Tibial nerve (tissue), 4 donors: Measurements from ENCODE around the gene AGMO. TPM values are rescaled to one million over a fixed set of nuclear protein-coding genes. Genes with fewer than 3 reads are reported as not detected.
A peak's percentile ranks its signal among the peaks of the same experiment; 100 is the strongest.
"Not testable (repeated sequence)": the region's sequence is repeated elsewhere in the genome, so short reads cannot be mapped to it uniquely, and the experiment has no call there.

ENCODE experiments used
- DNase-seq, 2 donors: peaks; one replicate each; pipeline ENCODE4 v3.0.0-alpha.2; 2019; ENCODE audit warnings: low spot score in 2 of 2
- H3K27ac ChIP-seq, 4 donors: fragments of 200-600 bp; sonication (generic) in 3 of 4; one replicate each; pipeline ENCODE4 v1.5.1; 2017 to 2019; ENCODE audit warnings: mild to moderate bottlenecking in 1 of 4
- H3K27me3 ChIP-seq, 2 donors: fragments of 200-600 bp; sonication (generic) in 1 of 2; one replicate each; pipeline versions ENCODE4 v1.5.1 to v1.6.0; 2017 to 2019
- H3K36me3 ChIP-seq, 3 donors: fragments of 200-600 bp; sonication (generic); one replicate each; pipeline ENCODE4 v1.5.1; 2018 to 2019
- H3K4me1 ChIP-seq, 4 donors: fragments of 200-600 bp; sonication (generic) in 3 of 4; one replicate each; pipeline ENCODE4 v1.5.1; 2017 to 2019
- H3K4me3 ChIP-seq, 4 donors: fragments of 200-600 bp; sonication (generic) in 3 of 4; one replicate each; pipeline ENCODE4 v1.5.1; 2017 to 2019; ENCODE audit warnings: mild to moderate bottlenecking in 1 of 4, moderate library complexity in 1 of 4
- H3K9me3 ChIP-seq, 4 donors: fragments of 200-600 bp; sonication (generic) in 3 of 4; one replicate each; pipeline ENCODE4 v1.5.1; 2017 to 2019
- CTCF ChIP-seq, 5 experiments: fragments of 200-600 bp in 3 of 5; fragments of 450-650 bp in 2 of 5; sonication (generic) in 3 of 5; IDR thresholded peaks; one replicate each; pipeline ENCODE4 v1.5.1; 2016 to 2019; ENCODE audit warnings: antibody characterized with exemption in 5 of 5, mild to moderate bottlenecking in 3 of 5, moderate library complexity in 2 of 5
- EP300 ChIP-seq, 2 donors: sonication (generic); formaldehyde crosslinking; IDR thresholded peaks; one replicate each; pipeline ENCODE4 v1.6.1; 2017; ENCODE audit warnings: antibody characterized with exemption in 2 of 2, mild to moderate bottlenecking in 1 of 2
- POLR2A ChIP-seq, 2 donors: fragments of 450-650 bp; IDR thresholded peaks; one replicate each; pipeline ENCODE4 v1.6.1; 2017; ENCODE audit warnings: antibody characterized with exemption in 2 of 2, mild to moderate bottlenecking in 2 of 2, moderate library complexity in 2 of 2
- WGBS, 2 donors: methylation state at CpG; one replicate each; pipeline ENCODE4 v1.1.5; 2018; 5-methylcytosine and 5-hydroxymethylcytosine counted together
- total RNA-seq, 4 donors: library from RNA; depleted of rRNA; stranded (reverse); fragments of >200 nt; gene quantifications; one replicate each; pipeline ENCODE4 v1.1.0, GENCODE V29; 2016

The AGMO gene
- total RNA-seq, 4 donors from 2014 or later = 2.4 to 14.0 (median 6.5) TPM

- no peak overlapping the region for H3K4me3 ChIP-seq
- no peak for TF ChIP-seq POLR2A (IDR thresholded peaks at IDR 0.05)
- peak in 1 of 2 donors; percentile 30 for TF ChIP-seq EP300 (IDR thresholded peaks at IDR 0.05)
- TF ChIP-seq CTCF (IDR thresholded peaks at IDR 0.05) = no peak
- H3K36me3 ChIP-seq = no peaks in the 10 kb centered on the region
These were observed 258.5 kb downstream of the AGMO start for GRCh38 chr7:15303357-15303756.

GRCh38 chr7:15300986-15301385 is 260.8 kb downstream of the AGMO start:
- H3K27me3 ChIP-seq, DNase-seq, H3K4me1 ChIP-seq, H3K4me3 ChIP-seq, H3K9me3 ChIP-seq, H3K36me3 ChIP-seq: not testable (repeated sequence)
- peak overlapping the region in 1 of 4 donors; percentile 2 for H3K27ac ChIP-seq
- WGBS, 2 donors = 75 to 80% methylated on average over 6 of the region's 6 CpGs

More at GRCh38 chr7:15303357-15303756, 258.5 kb downstream of the AGMO start:
- DNase-seq = peak in 1 of 2 donors; percentile 15
- no peaks in the 10 kb centered on the region for H3K9me3 ChIP-seq
- 29 to 44% methylated on average over 3 of the region's 3 CpGs for WGBS, 2 donors
- peak overlapping the region in 3 of 4 donors; percentile 49 to 72 (median 54) for H3K27ac ChIP-seq
- H3K4me1 ChIP-seq = no peaks in the 10 kb centered on the region
- no peaks in the 10 kb centered on the region for H3K27me3 ChIP-seq

GRCh38 chr7:15292138-15292537 is 269.7 kb downstream of the AGMO start:
- WGBS, 2 donors = 59% methylated on average over 5 of the region's 5 CpGs
- peak overlapping the region in 2 of 4 donors; percentile 72 to 73 for H3K27ac ChIP-seq
- TF ChIP-seq POLR2A (IDR thresholded peaks at IDR 0.05) = no peak
- no peak for TF ChIP-seq CTCF (IDR thresholded peaks at IDR 0.05)
- no peak for TF ChIP-seq EP300 (IDR thresholded peaks at IDR 0.05)

GRCh38 chr7:15291699-15292098 is 270.1 kb downstream of the AGMO start:
- TF ChIP-seq POLR2A (IDR thresholded peaks at IDR 0.05) = no peak
- TF ChIP-seq EP300 (IDR thresholded peaks at IDR 0.05) = no peak
- TF ChIP-seq CTCF (IDR thresholded peaks at IDR 0.05) = no peak
- peak overlapping the region in 2 of 4 donors; percentile 72 to 73 for H3K27ac ChIP-seq
- no peak for DNase-seq
- H3K4me3 ChIP-seq = no peak overlapping the region
- no peaks in the 10 kb centered on the region for H3K27me3 ChIP-seq
- no peaks in the 10 kb centered on the region for H3K36me3 ChIP-seq
- no peaks in the 10 kb centered on the region for H3K4me1 ChIP-seq
- 60 to 61% methylated on average over 6 of the region's 6 CpGs for WGBS, 2 donors
- no peaks in the 10 kb centered on the region for H3K9me3 ChIP-seq

More at GRCh38 chr7:15292138-15292537, 269.7 kb downstream of the AGMO start:
- Histone ChIP-seq H3K27me3 (no peaks in the 10 kb centered on the region), H3K4me1 (no peaks in the 10 kb centered on the region), H3K36me3 (no peaks in the 10 kb centered on the region), H3K4me3 (no peak overlapping the region), H3K9me3 (no peaks in the 10 kb centered on the region)
- DNase-seq = no peak

- Histone ChIP-seq H3K36me3 (no peaks in the 10 kb centered on the region), H3K4me1 (no peaks in the 10 kb centered on the region), H3K27me3 (no peaks in the 10 kb centered on the region), H3K4me3 (no peak overlapping the region), H3K27ac (no peak overlapping the region), H3K9me3 (peaks cover 0 to 15% (median 0%) of the 10 kb centered on the region in 4 donors)
- TF ChIP-seq EP300 (IDR thresholded peaks at IDR 0.05) = no peak
- no peak for TF ChIP-seq POLR2A (IDR thresholded peaks at IDR 0.05)
- no peak for TF ChIP-seq CTCF (IDR thresholded peaks at IDR 0.05)
- no peak for DNase-seq
- WGBS, 2 donors = 55 to 59% methylated on average over 2 of the region's 2 CpGs
These were observed 273.1 kb downstream of the AGMO start for GRCh38 chr7:15288741-15289140.

- no peak overlapping the region for H3K4me3 ChIP-seq
- WGBS, 2 donors = 40 to 49% methylated on average over 1 of the region's 1 CpG
These were observed 277.4 kb downstream of the AGMO start for GRCh38 chr7:15284396-15284795.

More at GRCh38 chr7:15284396-15284795, 277.4 kb downstream of the AGMO start:
- H3K27me3 ChIP-seq = no peaks in the 10 kb centered on the region
- H3K27ac ChIP-seq = no peak overlapping the region
- H3K36me3 ChIP-seq = no peaks in the 10 kb centered on the region
- peaks cover 0 to 41% (median 2%) of the 10 kb centered on the region in 4 donors for H3K9me3 ChIP-seq
- no peaks in the 10 kb centered on the region for H3K4me1 ChIP-seq
- TF ChIP-seq EP300 (IDR thresholded peaks at IDR 0.05) = no peak
- TF ChIP-seq CTCF (IDR thresholded peaks at IDR 0.05) = no peak
- TF ChIP-seq POLR2A (IDR thresholded peaks at IDR 0.05) = no peak
- DNase-seq = no peak
